H9 (cell line): Measurements from ENCODE around the gene AVEN. TPM values are rescaled to one million over a fixed set of nuclear protein-coding genes. Genes with fewer than 3 reads are reported as not detected.

Experiments used
- DNase-seq: peaks from one replicate; pipeline ENCODE4 v3.0.0-alpha.2; 2017
- H2AFZ ChIP-seq: one replicate; pipeline ENCODE4 v1.6.1; 2013; ENCODE audit warnings: mild to moderate bottlenecking, low read length, control low read depth, moderate library complexity
- H2AK5ac ChIP-seq: 2 replicates; pipeline ENCODE4 v1.6.1; 2013; ENCODE audit warnings: low read length, control low read depth, mixed read lengths; ENCODE audit not compliant: insufficient read length
- H2BK120ac ChIP-seq: one replicate; pipeline ENCODE4 v1.6.1; 2013; ENCODE audit warnings: low read depth, mild to moderate bottlenecking, low read length, control low read depth, inconsistent platforms; ENCODE audit not compliant: poor library complexity, severe bottlenecking
- H2BK12ac ChIP-seq: 2 replicates; pipeline ENCODE4 v1.6.1; 2013; ENCODE audit warnings: low read length, control low read depth, mixed read lengths, low read depth; ENCODE audit not compliant: insufficient read length
- H2BK15ac ChIP-seq: 2 replicates; pipeline ENCODE4 v1.6.1; 2013; ENCODE audit warnings: low read depth, low read length, control low read depth
- H2BK20ac ChIP-seq: one replicate; pipeline ENCODE4 v1.6.1; 2013; ENCODE audit warnings: low read depth, mild to moderate bottlenecking, low read length, control low read depth, inconsistent platforms; ENCODE audit not compliant: poor library complexity, severe bottlenecking
- H2BK5ac ChIP-seq: 2 replicates; pipeline ENCODE4 v1.6.1; 2013; ENCODE audit warnings: low read length, control low read depth, mixed read lengths; ENCODE audit not compliant: insufficient read length
- H3K14ac ChIP-seq: 2 replicates; pipeline ENCODE4 v1.6.1; 2013; ENCODE audit warnings: low read length, control low read depth; ENCODE audit not compliant: insufficient read depth
- H3K18ac ChIP-seq: 2 replicates; pipeline ENCODE4 v1.6.1; 2013; ENCODE audit warnings: low read depth, mild to moderate bottlenecking, mixed read lengths, low read length, control low read depth; ENCODE audit not compliant: insufficient read length
- H3K23ac ChIP-seq: 2 replicates; pipeline ENCODE4 v1.6.1; 2013; ENCODE audit warnings: low read length, control low read depth, mixed read lengths, low read depth; ENCODE audit not compliant: insufficient read length
- H3K23me2 ChIP-seq: 2 replicates; pipeline ENCODE4 v1.6.1; 2013; ENCODE audit warnings: low read depth, mild to moderate bottlenecking, mixed read lengths, low read length, control low read depth; ENCODE audit not compliant: insufficient read length, poor library complexity, severe bottlenecking
- H3K27ac ChIP-seq: 2 replicates; pipeline ENCODE4 v1.5.1; 2013; ENCODE audit warnings: low read length, control low read depth, mixed read lengths, low read depth; ENCODE audit not compliant: insufficient read length
- H3K27me3 ChIP-seq: 2 replicates; pipeline ENCODE4 v1.6.1; 2013; ENCODE audit warnings: low read length, control low read depth, inconsistent platforms; ENCODE audit not compliant: insufficient read depth
- H3K4ac ChIP-seq: 2 replicates; pipeline ENCODE4 v1.6.1; 2013; ENCODE audit warnings: low read depth, mild to moderate bottlenecking, control low read depth, inconsistent platforms, low read length, moderate library complexity
- H3K4me1 ChIP-seq: 2 replicates; pipeline ENCODE4 v1.6.1; 2013; ENCODE audit warnings: low read length, control low read depth, inconsistent platforms; ENCODE audit not compliant: insufficient read depth
- H3K4me2 ChIP-seq: 2 replicates; pipeline ENCODE4 v1.6.1; 2013; ENCODE audit warnings: low read length, control low read depth, mixed read lengths; ENCODE audit not compliant: insufficient read length, insufficient read depth
- H3K56ac ChIP-seq: 2 replicates; pipeline ENCODE4 v1.6.1; 2013; ENCODE audit warnings: low read depth, mild to moderate bottlenecking, mixed read lengths, low read length, control low read depth; ENCODE audit not compliant: insufficient read length
- H3K79me1 ChIP-seq: 2 replicates; pipeline ENCODE4 v1.6.1; 2013; ENCODE audit warnings: low read depth, mild to moderate bottlenecking, moderate library complexity, low read length, control low read depth, inconsistent platforms; ENCODE audit not compliant: insufficient read depth, poor library complexity, severe bottlenecking
- H3K79me2 ChIP-seq: 2 replicates; pipeline ENCODE4 v1.6.1; 2013; ENCODE audit warnings: low read length, control low read depth, inconsistent platforms; ENCODE audit not compliant: insufficient read depth
- H3K9ac ChIP-seq: 2 replicates; pipeline ENCODE4 v1.6.1; 2013; ENCODE audit warnings: low read length, control low read depth, mixed read lengths; ENCODE audit not compliant: insufficient read length; ENCODE audit errors: extremely low read depth
- H3K9me3 ChIP-seq: one replicate; pipeline ENCODE4 v1.6.1; 2013; ENCODE audit warnings: low read depth, low read length, inconsistent platforms; ENCODE audit not compliant: control insufficient read depth
- H3T11ph ChIP-seq: one replicate; pipeline ENCODE4 v1.6.1; 2013; ENCODE audit warnings: mild to moderate bottlenecking, low read length, control low read depth, inconsistent platforms
- H4K20me1 ChIP-seq: one replicate; pipeline ENCODE4 v1.6.1; 2013; ENCODE audit not compliant: control insufficient read depth, insufficient read length, insufficient read depth
- H4K5ac ChIP-seq: 2 replicates; pipeline ENCODE4 v1.6.1; 2013; ENCODE audit warnings: low read depth, mild to moderate bottlenecking, mixed read lengths, low read length, control low read depth; ENCODE audit not compliant: insufficient read length
- H4K8ac ChIP-seq: replicated peaks from 2 replicates; pipeline ENCODE4 v1.6.1; 2013; ENCODE audit warnings: low read length, control low read depth, mixed read lengths, low read depth; ENCODE audit not compliant: insufficient read length
- H4K91ac ChIP-seq: 2 replicates; pipeline ENCODE4 v1.6.1; 2013; ENCODE audit warnings: low read depth, mild to moderate bottlenecking, moderate library complexity, mixed read lengths, low read length, control low read depth; ENCODE audit not compliant: insufficient read length
- H3K27ac Mint-ChIP-seq, 3 experiments: 2 replicates in 2 of 3; 3 replicates in 1 of 3; pipeline ENCODE4 v1.8.0; 2020 to 2021; ENCODE audit warnings: mixed read lengths in 3 of 3, mild to moderate bottlenecking in 1 of 3, moderate library complexity in 1 of 3
- H3K27me3 Mint-ChIP-seq: 2 replicates; pipeline ENCODE4 v1.8.0; 2021; ENCODE audit warnings: low read depth, mild to moderate bottlenecking, moderate library complexity, mixed read lengths
- H3K36me3 Mint-ChIP-seq, 3 experiments: 2 replicates in 2 of 3; 3 replicates in 1 of 3; pipeline ENCODE4 v1.8.0; 2020 to 2021; ENCODE audit warnings: low read depth in 3 of 3, mixed read lengths in 3 of 3; ENCODE audit not compliant: insufficient read depth in 1 of 3
- H3K4me1 Mint-ChIP-seq, 2 experiments: 2 replicates each; pipeline ENCODE4 v1.8.0; 2020; ENCODE audit warnings: mixed read lengths in 2 of 2
- H3K4me3 Mint-ChIP-seq, 2 experiments: 2 replicates in 1 of 2; 3 replicates in 1 of 2; pipeline ENCODE4 v1.8.0; 2020 to 2021; ENCODE audit warnings: mild to moderate bottlenecking in 2 of 2, mixed read lengths in 2 of 2, moderate library complexity in 1 of 2
- H3K9me3 Mint-ChIP-seq, 2 experiments: 2 replicates in 1 of 2; 3 replicates in 1 of 2; pipeline ENCODE4 v1.8.0; 2020; ENCODE audit warnings: mild to moderate bottlenecking in 2 of 2, mixed read lengths in 2 of 2, moderate library complexity in 1 of 2
- CTCF ChIP-seq: fragments of 200-600 bp; sonication (generic); conservative IDR thresholded peaks from 3 replicates; pipeline ENCODE4 v1.8.0; 2021; ENCODE audit warnings: antibody characterized with exemption, mild to moderate bottlenecking
- total RNA-seq: library from RNA; stranded (reverse); gene quantifications from 2 replicates; pipeline ENCODE4 v1.2.1, GENCODE V29; 2021

The AVEN gene
- total RNA-seq, 1 experiment from 2014 or later: 16.1 TPM

GRCh38 chr15:33907326-33907725, 131.7 kb downstream of the AVEN start:
- no peak overlapping the region for H3K9ac ChIP-seq
- Mint-ChIP-seq H3K36me3 (no peaks in the 10 kb centered on the region), H3K27me3 (no peaks in the 10 kb centered on the region), H3K27ac (no peak overlapping the region), H3K4me3 (no peak overlapping the region), H3K4me1 (peaks cover 27 to 28% of the 10 kb centered on the region in 2 experiments), H3K9me3 (no peaks in the 10 kb centered on the region)
- H2AFZ ChIP-seq: no peak overlapping the region
- no peaks in the 10 kb centered on the region for H3K23me2 ChIP-seq
- H2BK5ac ChIP-seq: no peak overlapping the region
- no peak overlapping the region for H3K4me2 ChIP-seq
- H3K79me2 ChIP-seq: no peaks in the 10 kb centered on the region
- no peak overlapping the region for H3K23ac ChIP-seq
- no peak overlapping the region for H4K8ac ChIP-seq
- H3K4ac ChIP-seq: no peak overlapping the region
- no peaks in the 10 kb centered on the region for H3K79me1 ChIP-seq
- H3K4me1 ChIP-seq: no peaks in the 10 kb centered on the region
- no peaks in the 10 kb centered on the region for H4K20me1 ChIP-seq
- H2BK20ac ChIP-seq: no peak overlapping the region
- no peak overlapping the region for H4K5ac ChIP-seq
- no peak overlapping the region for H2AK5ac ChIP-seq
- H3K14ac ChIP-seq: no peak overlapping the region
- no peak overlapping the region for H3K27ac ChIP-seq
- no peaks in the 10 kb centered on the region for H3K27me3 ChIP-seq
- H3K9me3 ChIP-seq: no peaks in the 10 kb centered on the region
- no peak overlapping the region for H4K91ac ChIP-seq
- H3K56ac ChIP-seq: no peak overlapping the region
- H3T11ph ChIP-seq: no peak overlapping the region
- TF ChIP-seq CTCF: no peak
- H2BK12ac ChIP-seq: no peak overlapping the region
- no peak overlapping the region for H2BK15ac ChIP-seq
- H2BK120ac ChIP-seq: no peak overlapping the region
- H3K18ac ChIP-seq: no peak overlapping the region
- no peak for DNase-seq
